WERI-Rb-1 (cell line): ENCODE results near the gene DNAJC16.

Source experiments
- DNase-seq: peaks from one replicate; pipeline ENCODE4 v3.0.0-alpha.2; 2020
- H3K27ac ChIP-seq: fragments of 250-450 bp; sonication (Bioruptor Pico); 2 replicates; pipeline ENCODE4 v1.5.1; 2020; ENCODE audit warnings: mild to moderate bottlenecking, moderate library complexity
- H3K27me3 ChIP-seq: fragments of 250-450 bp; sonication (Bioruptor Pico); 2 replicates; pipeline ENCODE4 v1.5.1; 2021; ENCODE audit warnings: mild to moderate bottlenecking, low read depth, moderate library complexity; ENCODE audit not compliant: insufficient read depth, severe bottlenecking
- H3K36me3 ChIP-seq: fragments of 250-450 bp; sonication (Bioruptor Pico); 2 replicates; pipeline ENCODE4 v1.5.1; 2020; ENCODE audit warnings: mild to moderate bottlenecking, moderate library complexity
- H3K4me3 ChIP-seq: 2 replicates; pipeline ENCODE4 v1.5.1; 2011; ENCODE audit warnings: low read depth, mild to moderate bottlenecking, control low read depth, low read length
- H3K9me3 ChIP-seq: fragments of 250-450 bp; sonication (Bioruptor Pico); 2 replicates; pipeline ENCODE4 v1.5.1; 2021; ENCODE audit warnings: mild to moderate bottlenecking, moderate library complexity; ENCODE audit not compliant: severe bottlenecking
- CTCF ChIP-seq: IDR thresholded peaks from 2 replicates; pipeline ENCODE4 v1.5.1; 2011; ENCODE audit warnings: low read depth, mild to moderate bottlenecking, control low read depth, inconsistent platforms, low read length

DNAJC16 gene

GRCh38 chr1:15557008-15557407, 30.4 kb downstream of the DNAJC16 start:
- DNase-seq = no peak
- Histone ChIP-seq H3K4me3 (no peak overlapping the region), H3K27ac (no peak overlapping the region), H3K36me3 (peaks cover 6% of the 10 kb centered on the region), H3K27me3 (no peaks in the 10 kb centered on the region), H3K9me3 (no peaks in the 10 kb centered on the region)
- no peak for TF ChIP-seq CTCF

- TF ChIP-seq CTCF = no peak
- Histone ChIP-seq H3K36me3 (peaks cover 8% of the 10 kb centered on the region), H3K27ac (no peak overlapping the region), H3K4me3 (no peak overlapping the region), H3K9me3 (no peaks in the 10 kb centered on the region), H3K27me3 (no peaks in the 10 kb centered on the region)
- DNase-seq = no peak
These were observed 30.9 kb downstream of the DNAJC16 start for GRCh38 chr1:15557594-15557993.

- H3K36me3 ChIP-seq = peaks cover 15% of the 10 kb centered on the region
- no peaks in the 10 kb centered on the region for H3K9me3 ChIP-seq
- H3K27ac ChIP-seq = no peak overlapping the region
- no peak overlapping the region for H3K4me3 ChIP-seq
- H3K27me3 ChIP-seq = no peaks in the 10 kb centered on the region
- no peak for TF ChIP-seq CTCF
- no peak for DNase-seq
These were observed 31.9 kb downstream of the DNAJC16 start for GRCh38 chr1:15558516-15558915.

- Histone ChIP-seq H3K9me3 (no peaks in the 10 kb centered on the region), H3K36me3 (peaks cover 19% of the 10 kb centered on the region), H3K27me3 (no peaks in the 10 kb centered on the region), H3K4me3 (no peak overlapping the region), H3K27ac (no peak overlapping the region)
- TF ChIP-seq CTCF = no peak
- DNase-seq = no peak
These were observed 32.7 kb downstream of the DNAJC16 start for GRCh38 chr1:15559189-15559810.

- peaks cover 44% of the 10 kb centered on the region for H3K36me3 ChIP-seq
- no peak overlapping the region for H3K4me3 ChIP-seq
- no peaks in the 10 kb centered on the region for H3K27me3 ChIP-seq
- no peaks in the 10 kb centered on the region for H3K9me3 ChIP-seq
- no peak overlapping the region for H3K27ac ChIP-seq
- no peak for TF ChIP-seq CTCF
- DNase-seq = no peak
These were observed 41.9 kb downstream of the DNAJC16 start for GRCh38 chr1:15568387-15569073.
